GM19438 (cell line): ENCODE results near the gene PHF13.
"Not testable (repeated sequence)": the region's sequence is repeated elsewhere in the genome, so short reads cannot be mapped to it uniquely, and the experiment has no call there.

Experiments
- ATAC-seq: cut with Tn5 transposase; IDR thresholded peaks from one replicate; pipeline ENCODE4 v1.9.1; 2021; ENCODE audit warnings: low read depth; ENCODE audit not compliant: unreplicated experiment

PHF13 gene

DNA sequence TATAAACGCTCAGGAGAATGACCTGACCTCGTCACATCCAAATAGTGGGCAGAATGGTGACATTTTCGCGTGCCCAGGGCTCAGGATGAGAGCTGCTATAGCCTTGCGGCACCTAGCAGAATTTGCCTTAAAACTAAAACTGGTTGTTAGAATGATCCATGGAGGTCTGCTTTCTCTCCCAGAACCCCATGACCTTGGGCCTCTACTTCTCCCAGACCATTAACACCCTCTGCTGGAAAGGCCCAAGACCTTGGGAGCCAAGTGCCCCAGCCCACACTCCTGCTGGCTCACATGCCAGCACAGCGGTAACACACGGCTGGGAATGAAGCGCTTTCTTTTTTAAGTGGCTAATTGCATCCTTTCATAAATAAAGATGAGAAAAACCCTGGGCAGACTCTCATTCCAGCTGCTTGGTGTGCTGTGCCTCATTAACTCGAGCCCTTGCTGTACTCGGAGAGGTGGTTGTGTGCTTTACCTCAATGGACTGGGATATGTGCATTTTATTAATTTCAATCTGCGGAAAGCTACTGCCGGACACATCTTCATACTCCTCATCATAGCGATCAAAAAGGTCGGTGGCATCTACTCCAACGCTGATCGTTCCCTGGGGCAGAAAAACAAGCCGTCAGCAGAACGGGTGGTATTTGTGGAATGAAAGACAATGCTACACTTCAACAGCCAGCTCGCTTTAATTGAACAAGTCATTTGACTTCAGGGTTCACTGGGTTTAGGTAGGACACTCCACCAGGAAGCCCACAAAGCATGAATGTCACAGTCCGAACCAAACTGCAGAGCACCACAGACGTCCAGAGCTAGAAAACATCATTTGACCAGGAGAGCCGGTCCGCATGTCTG is 40.1 kb downstream of the PHF13 start:
- ATAC-seq: no peak

DNA sequence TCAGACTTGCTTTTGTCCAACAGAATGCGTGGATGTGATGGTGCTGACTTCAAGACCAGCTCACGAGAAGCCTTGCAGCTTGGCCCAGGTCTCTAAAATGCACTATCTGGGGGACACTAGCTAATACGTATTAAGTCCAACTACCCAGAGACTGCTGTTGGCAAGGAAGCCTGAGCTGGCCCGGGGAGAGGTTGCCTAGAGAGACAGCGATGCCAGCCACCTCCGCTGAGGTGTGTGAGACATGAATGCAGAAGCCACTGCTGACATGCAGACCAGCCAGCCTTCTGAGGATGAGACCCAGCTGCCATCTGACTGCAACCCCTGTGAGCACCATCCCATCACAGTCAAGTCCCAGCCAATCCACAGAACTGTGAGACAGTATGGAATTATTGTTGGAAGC is 43.6 kb downstream of the PHF13 start:
- no peak for ATAC-seq

DNA sequence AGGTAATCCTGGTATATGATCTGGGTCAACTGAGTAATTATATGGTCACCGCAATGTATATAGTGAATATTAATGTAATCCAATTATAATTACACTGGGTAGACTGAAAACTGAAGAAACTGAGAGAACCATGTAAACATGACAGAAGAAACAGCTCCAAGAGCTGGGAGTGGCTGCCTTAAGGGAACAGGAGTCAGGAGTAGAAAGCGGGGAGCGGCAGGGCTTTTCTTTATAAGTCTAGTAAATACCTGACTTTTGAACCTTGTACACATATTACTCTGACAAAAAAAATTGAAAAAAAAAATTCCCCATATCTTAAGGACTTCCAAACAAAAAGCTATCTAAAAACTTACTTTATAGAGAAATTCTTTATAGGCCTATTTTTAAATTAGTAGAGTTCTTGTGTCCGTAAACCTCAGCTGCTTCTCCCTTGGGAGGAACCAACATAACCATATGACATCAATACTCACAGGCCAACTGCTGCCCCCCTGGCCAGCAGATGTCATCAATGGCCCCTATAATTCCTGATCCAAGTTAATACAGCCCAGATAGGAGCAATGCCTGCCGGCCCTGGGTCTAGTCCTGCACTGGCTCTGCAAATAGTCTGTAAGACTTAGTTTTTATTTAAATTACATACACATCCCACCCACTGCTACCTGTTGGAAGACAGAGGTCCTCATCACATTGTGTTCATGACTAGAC is 45.0 kb downstream of the PHF13 start:
- no peak for ATAC-seq

DNA sequence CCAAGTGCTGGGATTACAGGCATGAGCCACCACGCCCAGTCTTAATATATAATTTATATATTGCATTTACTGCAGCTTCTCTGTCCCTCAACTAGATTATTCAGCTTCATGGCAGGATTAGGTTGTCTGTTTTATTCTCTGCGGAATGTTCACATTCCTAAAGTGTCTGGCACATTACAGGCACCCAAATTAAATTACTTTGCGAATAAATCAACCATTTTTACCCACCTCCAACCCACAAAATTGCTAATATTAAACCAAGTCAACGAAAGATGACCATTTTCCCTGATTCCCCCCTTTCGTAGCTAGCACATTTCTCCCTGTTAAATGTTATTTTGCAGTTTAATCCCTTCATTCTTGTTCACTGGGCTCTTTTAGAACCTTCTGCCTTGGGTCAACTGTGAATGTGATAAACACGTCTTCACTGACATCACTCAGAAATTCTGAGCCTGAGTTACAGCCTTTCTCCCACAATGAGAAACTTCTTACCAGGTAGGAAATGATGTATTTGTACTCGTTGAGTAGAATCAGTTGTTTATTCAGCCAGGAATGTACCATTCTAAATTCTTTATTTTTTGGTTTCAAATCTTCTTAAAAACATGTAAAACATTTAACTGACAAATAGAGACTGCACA is 47.0 kb downstream of the PHF13 start:
- no peak for ATAC-seq

DNA sequence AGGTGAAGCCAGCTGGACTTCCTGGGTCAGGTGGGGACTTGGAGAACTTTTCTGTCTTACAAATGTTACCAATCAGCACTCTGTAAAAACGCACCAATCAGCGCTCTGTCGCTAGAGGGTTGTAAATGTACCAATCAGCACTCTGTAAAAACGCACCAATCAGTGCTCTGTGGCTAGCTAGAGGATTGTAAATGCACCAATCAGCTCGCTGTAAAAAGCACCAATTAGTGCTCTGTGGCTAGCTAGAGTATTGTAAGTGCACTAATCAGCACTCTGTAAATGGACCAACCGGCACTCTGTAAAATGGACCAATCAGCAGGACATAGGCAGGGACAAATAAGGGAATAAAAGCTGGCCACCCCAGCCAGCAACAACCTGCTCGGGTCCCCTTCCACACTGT is 48.9 kb downstream of the PHF13 start:
- not testable (repeated sequence) for ATAC-seq

DNA sequence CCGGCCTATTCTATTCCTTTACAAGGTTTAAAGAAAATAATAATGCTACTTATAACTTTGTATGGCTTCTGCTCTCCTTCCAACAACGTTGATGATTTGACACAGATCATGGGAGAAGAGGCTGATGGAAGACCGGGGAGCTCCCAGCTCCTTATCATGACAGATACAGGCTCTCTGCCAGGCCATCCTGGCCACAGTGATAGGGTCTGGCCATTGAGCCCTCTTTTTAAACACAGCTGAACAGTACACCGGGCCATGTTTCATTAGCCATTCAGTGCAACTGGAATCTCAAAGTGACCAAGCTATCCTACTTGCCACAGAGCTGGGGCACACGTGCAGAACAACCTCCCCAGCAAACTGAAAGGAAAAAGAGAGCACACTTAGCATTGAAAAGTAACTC is 53.2 kb downstream of the PHF13 start:
- ATAC-seq: no peak

DNA sequence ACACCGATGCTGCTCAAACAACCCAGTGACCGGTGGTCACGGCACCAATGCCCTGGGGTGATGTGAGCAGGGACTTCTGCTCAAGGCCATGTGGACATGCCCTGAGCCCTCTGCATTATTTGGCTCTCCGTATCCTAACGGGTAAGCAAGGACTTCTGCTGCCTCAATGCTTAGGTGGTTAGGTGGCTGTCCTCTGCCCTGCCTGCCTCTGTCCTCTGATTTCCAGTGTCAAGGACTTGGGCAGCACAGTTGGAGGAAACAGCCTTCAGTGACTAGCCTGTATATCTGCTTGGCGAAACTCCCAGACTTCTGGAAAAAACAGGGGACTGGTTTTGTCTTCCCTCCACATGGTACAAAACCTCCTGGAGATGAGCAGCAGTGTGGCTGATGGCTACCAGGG is 53.6 kb downstream of the PHF13 start:
- no peak for ATAC-seq

DNA sequence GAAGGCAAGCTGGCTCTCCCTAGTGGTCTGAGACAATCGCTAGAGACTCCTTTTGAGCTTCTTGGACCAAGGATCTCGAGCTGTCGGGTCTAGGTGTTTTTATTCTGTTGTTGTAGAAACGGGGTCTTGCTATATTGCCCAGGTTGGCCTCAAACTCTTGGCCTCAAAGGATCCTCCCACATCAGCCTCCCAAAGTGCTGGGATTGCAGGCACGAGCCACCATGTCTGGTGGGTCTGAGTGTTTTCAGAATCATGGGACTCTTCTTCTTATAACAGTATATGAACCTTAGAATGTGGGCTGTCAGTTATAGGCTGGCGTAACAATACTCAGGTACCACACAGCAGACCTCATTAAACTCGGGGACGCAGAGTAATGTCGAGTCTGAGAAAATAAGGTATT is 55.0 kb downstream of the PHF13 start:
- ATAC-seq: no peak

DNA sequence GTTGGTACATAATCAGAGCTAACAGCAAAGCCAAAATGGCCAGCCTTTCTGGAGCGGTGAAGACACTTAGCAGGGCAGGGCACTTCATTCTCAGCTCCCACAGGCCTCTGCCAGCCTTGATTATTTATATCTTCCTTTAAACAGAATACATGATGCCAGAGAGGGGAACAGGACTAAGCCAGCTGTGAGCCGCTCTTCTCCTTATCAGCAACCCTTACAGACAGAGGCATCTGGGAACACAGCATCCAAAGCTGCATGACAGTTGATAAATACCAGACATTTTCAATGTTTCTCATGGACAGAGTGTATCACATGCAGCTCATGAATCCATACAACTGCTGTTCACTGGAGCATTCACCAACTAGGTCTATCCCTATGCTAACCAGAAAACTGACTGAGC is 59.0 kb downstream of the PHF13 start:
- no peak for ATAC-seq
